HepG2 (cell line): ENCODE results near the gene HRG.

Experiments used
- CREB3 ChIP-seq: sonication (generic); formaldehyde crosslinking; IDR thresholded peaks from 2 replicates; pipeline ENCODE4 v1.5.0; 2020; ENCODE audit warnings: missing genetic modification reagents
- DNMT1 ChIP-seq: sonication (generic); formaldehyde crosslinking; IDR thresholded peaks from 2 replicates; pipeline ENCODE4 v1.5.1; 2020; ENCODE audit warnings: mild to moderate bottlenecking, missing genetic modification reagents
- WIZ ChIP-seq: sonication (generic); formaldehyde crosslinking; IDR thresholded peaks from 2 replicates; pipeline ENCODE4 v1.5.1; 2020; ENCODE audit warnings: mild to moderate bottlenecking, missing genetic modification reagents
- ZNF160 ChIP-seq: sonication (generic); formaldehyde crosslinking; IDR thresholded peaks from 2 replicates; pipeline ENCODE4 v1.8.0; 2022; ENCODE audit warnings: mild to moderate bottlenecking, inconsistent platforms, missing genetic modification reagents
- ZNF3 ChIP-seq: IDR thresholded peaks from 2 replicates; pipeline ENCODE4 v1.7.0; 2017; ENCODE audit warnings: inconsistent platforms
- TF ChIP-seq, protein P1 (sequence below): sonication (generic); formaldehyde crosslinking; IDR thresholded peaks from 2 replicates; pipeline ENCODE4 v1.5.0; 2020; ENCODE audit warnings: mild to moderate bottlenecking, missing genetic modification reagents, moderate library complexity

- TF ChIP-seq ZNF3 (CRISPR knock-in tag): no peak
- no peak for TF ChIP-seq DNMT1 (CRISPR knock-in tag)
- TF ChIP-seq CREB3 (CRISPR knock-in tag): no peak
- TF ChIP-seq ZNF160 (CRISPR knock-in tag): no peak
- TF ChIP-seq WIZ (CRISPR knock-in tag): no peak
- TF ChIP-seq, protein P1, sequence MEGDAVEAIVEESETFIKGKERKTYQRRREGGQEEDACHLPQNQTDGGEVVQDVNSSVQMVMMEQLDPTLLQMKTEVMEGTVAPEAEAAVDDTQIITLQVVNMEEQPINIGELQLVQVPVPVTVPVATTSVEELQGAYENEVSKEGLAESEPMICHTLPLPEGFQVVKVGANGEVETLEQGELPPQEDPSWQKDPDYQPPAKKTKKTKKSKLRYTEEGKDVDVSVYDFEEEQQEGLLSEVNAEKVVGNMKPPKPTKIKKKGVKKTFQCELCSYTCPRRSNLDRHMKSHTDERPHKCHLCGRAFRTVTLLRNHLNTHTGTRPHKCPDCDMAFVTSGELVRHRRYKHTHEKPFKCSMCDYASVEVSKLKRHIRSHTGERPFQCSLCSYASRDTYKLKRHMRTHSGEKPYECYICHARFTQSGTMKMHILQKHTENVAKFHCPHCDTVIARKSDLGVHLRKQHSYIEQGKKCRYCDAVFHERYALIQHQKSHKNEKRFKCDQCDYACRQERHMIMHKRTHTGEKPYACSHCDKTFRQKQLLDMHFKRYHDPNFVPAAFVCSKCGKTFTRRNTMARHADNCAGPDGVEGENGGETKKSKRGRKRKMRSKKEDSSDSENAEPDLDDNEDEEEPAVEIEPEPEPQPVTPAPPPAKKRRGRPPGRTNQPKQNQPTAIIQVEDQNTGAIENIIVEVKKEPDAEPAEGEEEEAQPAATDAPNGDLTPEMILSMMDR (CRISPR knock-in tag): no peak
These were observed 17.0 kb downstream of the HRG start for GRCh38 chr3:186682812-186683211.
